Measurements from ENCODE around the gene LRRD1.
"Not testable (repeated sequence)": the region's sequence is repeated elsewhere in the genome, so short reads cannot be mapped to it uniquely, and the experiment has no call there.

LRRD1 gene

GRCh38 chr7:92178928-92179924 is at the start of gene LRRD1:
TSS of gene LRRD1 (minus strand) at chr7:92179142. CDS start at chr7:92165202, 13,940 bp downstream.
- DNase-seq, result peak; percentile 78

GRCh38 chr7:92228742-92229141 is 49.8 kb upstream of the LRRD1 start:
- no peak for DNase-seq

- no peak for DNase-seq
Measured at GRCh38 chr7:92228100-92228499, 49.2 kb upstream of the LRRD1 start.

GRCh38 chr7:92226981-92227380 is 48.0 kb upstream of the LRRD1 start:
- DNase-seq, result no peak

GRCh38 chr7:92221766-92222165 is 42.8 kb upstream of the LRRD1 start:
- DNase-seq, result no peak

- DNase-seq, result no peak
Measured at GRCh38 chr7:92206672-92207071, 27.7 kb upstream of the LRRD1 start.

- no peak for DNase-seq
Measured at GRCh38 chr7:92205987-92206386, 27.0 kb upstream of the LRRD1 start.

- no peak for DNase-seq
Measured at GRCh38 chr7:92200791-92201190, 21.8 kb upstream of the LRRD1 start.

- DNase-seq, result no peak
Measured at GRCh38 chr7:92192326-92192725, 13.4 kb upstream of the LRRD1 start.

- DNase-seq, result not testable (repeated sequence)
Measured at GRCh38 chr7:92189246-92189645, 10.3 kb upstream of the LRRD1 start.

- not testable (repeated sequence) for DNase-seq
Measured at GRCh38 chr7:92184294-92184693, 5.4 kb upstream of the LRRD1 start.

- peak; percentile 95 for DNase-seq
Measured at GRCh38 chr7:92177362-92177761, 1.6 kb downstream of the LRRD1 start.

- DNase-seq, result not testable (repeated sequence)
Measured at GRCh38 chr7:92169529-92169928, 9.4 kb downstream of the LRRD1 start.

- no peak for DNase-seq
Measured at GRCh38 chr7:92161271-92161670, 17.7 kb downstream of the LRRD1 start.

- peak; percentile 93 for DNase-seq
Measured at GRCh38 chr7:92158660-92159575, 20.0 kb downstream of the LRRD1 start.

GRCh38 chr7:92156990-92157389 is 22.0 kb downstream of the LRRD1 start:
- DNase-seq, result no peak

- no peak for DNase-seq
Measured at GRCh38 chr7:92155108-92155739, 23.7 kb downstream of the LRRD1 start.

- DNase-seq, result no peak
Measured at GRCh38 chr7:92150450-92151017, 28.4 kb downstream of the LRRD1 start.

- DNase-seq, result no peak
Measured at GRCh38 chr7:92149736-92150239, 29.2 kb downstream of the LRRD1 start.

GRCh38 chr7:92143192-92143880 is 35.6 kb downstream of the LRRD1 start:
- not testable (repeated sequence) for DNase-seq

- not testable (repeated sequence) for DNase-seq
Measured at GRCh38 chr7:92142791-92143190, 36.2 kb downstream of the LRRD1 start.

- no peak for DNase-seq
Measured at GRCh38 chr7:92141161-92141560, 37.8 kb downstream of the LRRD1 start.
